Measurements from ENCODE around the gene CORO1C. TPM values are rescaled to one million over a fixed set of nuclear protein-coding genes. Genes with fewer than 3 reads are reported as not detected.
"Not testable (repeated sequence)": the region's sequence is repeated elsewhere in the genome, so short reads cannot be mapped to it uniquely, and the experiment has no call there.

CORO1C gene
- total RNA-seq, 4 donors from 2014 or later, result 68.1 to 153 (median 128) TPM

- peak; percentile 59 to 68 (median 68) for TF ChIP-seq POLR2AphosphoS5 (IDR thresholded peaks at IDR 0.05)
- TF ChIP-seq CTCF (IDR thresholded peaks at IDR 0.05), result no peak
- peak; percentile 51 for TF ChIP-seq POLR2A (IDR thresholded peaks at IDR 0.05)
- no peak for TF ChIP-seq EP300 (IDR thresholded peaks at IDR 0.05; ENCODE audit: low read depth)
- in situ Hi-C loops (cut with MboI; ENCODE audit: low pct_ligation_motif_present in 1 of 4, low pct_unique_long_range_greater_than_20kb in 1 of 4, low sequenced_read_pairs in 3 of 4), result no loop called here
- Histone ChIP-seq H3K27me3 (no peaks in the 10 kb centered on the region), H3K27ac (peak overlapping the region; percentile 98 to 99 (median 98)), H3K4me3 (no peak overlapping the region), H3K4me1 (peaks cover 2 to 41% (median 22%) of the 10 kb centered on the region in 4 donors), H3K36me3 (no peaks in the 10 kb centered on the region), H3K9me3 (no peaks in the 10 kb centered on the region)
- WGBS, 2 donors (ENCODE audit: low coverage in 1 of 2), result 7 to 44% methylated on average over 3 to 9 of the region's 9 CpGs
- peak; percentile 82 for DNase-seq
- intact Hi-C loops (cut with DNase I; ENCODE audit: low total_unique reads), result loop anchor here (5.0 kb wide), 1 partner anchor 123 kb away; the partner anchor contains the start of gene SSH1
These were observed 3.0 kb upstream of the CORO1C start for GRCh38 chr12:108734200-108734906.

GRCh38 chr12:108733230-108733531, 1.9 kb upstream of the CORO1C start:
- WGBS, 2 donors (ENCODE audit: low coverage in 1 of 2), result 80 to 93% methylated on average over 1 to 6 of the region's 6 CpGs
- Histone ChIP-seq H3K4me1 (peaks cover 2 to 53% (median 31%) of the 10 kb centered on the region in 4 donors), H3K27ac (peak overlapping the region; percentile 98 to 99 (median 98))
- DNase-seq; H3K36me3 ChIP-seq; H3K4me3 ChIP-seq; in situ Hi-C loops (cut with MboI; ENCODE audit: low pct_ligation_motif_present in 1 of 4, low pct_unique_long_range_greater_than_20kb in 1 of 4, low sequenced_read_pairs in 3 of 4); H3K27me3 ChIP-seq; H3K9me3 ChIP-seq: not testable (repeated sequence)
- intact Hi-C loops (cut with DNase I; ENCODE audit: low total_unique reads), result loop anchor here (5.0 kb wide), 1 partner anchor 124 kb away; the partner anchor contains the start of gene SSH1

DNA sequence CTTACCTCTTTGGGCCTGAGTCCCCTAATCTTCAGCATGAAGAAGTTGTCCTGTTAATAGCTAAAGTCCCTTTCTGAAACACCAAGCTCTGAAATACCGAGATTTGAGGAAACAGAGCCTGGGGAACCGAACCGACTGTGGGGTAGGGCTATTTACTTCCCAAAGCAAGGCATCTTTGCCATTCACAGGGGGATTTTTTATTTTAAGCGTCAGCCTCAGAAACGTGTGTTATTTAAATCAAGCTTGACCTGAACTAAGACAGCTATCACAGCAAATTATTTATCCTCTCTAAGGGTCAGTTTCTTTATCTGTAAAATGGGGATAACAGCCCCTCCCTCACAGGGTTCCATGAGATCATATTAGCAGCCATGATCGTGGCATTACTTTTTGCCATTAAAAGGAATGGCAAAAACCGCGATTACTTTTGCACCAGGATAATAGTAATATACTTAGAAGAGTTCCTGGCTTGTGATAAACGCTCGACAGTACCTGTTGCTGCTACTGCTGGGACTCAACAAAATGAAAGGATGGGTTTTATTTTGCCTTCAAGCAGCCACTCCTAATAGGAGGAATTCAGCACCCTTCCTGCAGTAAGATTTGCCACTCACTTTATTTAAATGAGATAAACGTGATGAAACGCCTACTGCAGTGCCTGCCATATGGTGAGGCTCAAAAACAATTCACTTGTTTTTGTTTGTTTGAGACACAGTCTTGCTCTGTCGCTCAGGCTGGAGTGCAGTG, 1.3 kb upstream of the CORO1C start:
- intact Hi-C loops (cut with DNase I; ENCODE audit: low total_unique reads), result loop anchor here (5.0 kb wide), 1 partner anchor 125 kb away; the partner anchor contains the start of gene SSH1
- WGBS, 2 donors (ENCODE audit: low coverage in 1 of 2), result 53 to 60% methylated on average over 10 to 13 of the region's 13 CpGs
- TF ChIP-seq POLR2A (IDR thresholded peaks at IDR 0.05) (no peak), POLR2AphosphoS5 (IDR thresholded peaks at IDR 0.05) (no peak), CTCF (IDR thresholded peaks at IDR 0.05) (no peak), EP300 (IDR thresholded peaks at IDR 0.05; ENCODE audit: low read depth) (no peak)
- H3K36me3 ChIP-seq, result no peaks in the 10 kb centered on the region
- H3K27me3 ChIP-seq, result no peaks in the 10 kb centered on the region
- peaks cover 5 to 58% (median 35%) of the 10 kb centered on the region in 4 donors for H3K4me1 ChIP-seq
- peak overlapping the region in 3 of 4 donors; percentile 71 to 87 (median 85) for H3K4me3 ChIP-seq
- DNase-seq, result no peak
- in situ Hi-C loops (cut with MboI; ENCODE audit: low pct_ligation_motif_present in 1 of 4, low pct_unique_long_range_greater_than_20kb in 1 of 4, low sequenced_read_pairs in 3 of 4), result no loop called here
- H3K9me3 ChIP-seq, result no peaks in the 10 kb centered on the region
- H3K27ac ChIP-seq, result peak overlapping the region; percentile 98 to 99 (median 98)

DNA sequence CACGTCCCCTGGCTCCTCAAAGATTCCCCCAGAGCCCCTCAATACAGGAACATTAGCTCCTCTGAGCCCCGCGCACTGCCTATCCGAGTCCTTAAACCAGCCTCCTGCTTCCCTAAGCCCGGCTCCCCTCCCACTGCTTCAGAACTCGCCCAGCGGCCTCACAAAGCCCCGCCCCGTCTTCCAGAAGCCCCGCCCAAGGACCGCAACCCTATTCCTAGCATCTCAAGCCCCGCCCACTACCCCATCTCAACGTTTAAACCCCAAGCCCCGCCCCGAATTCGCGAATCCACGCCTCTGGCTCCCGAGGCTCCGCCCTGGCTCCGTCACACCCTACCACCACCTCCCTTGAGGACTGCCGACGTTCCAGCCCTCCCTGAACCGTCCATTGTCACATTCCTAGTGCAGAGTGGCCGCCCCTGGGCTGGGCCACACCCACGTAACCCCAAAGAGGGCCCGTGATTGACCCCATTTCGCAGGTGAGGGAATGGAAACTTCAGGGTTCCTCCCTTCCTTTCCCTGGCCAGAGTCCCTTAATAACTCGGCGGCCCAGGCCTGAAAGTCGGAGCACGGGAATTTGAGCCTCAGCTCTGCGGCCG, 646 bp upstream of the CORO1C start:
- 0 to 2% methylated on average over 10 to 33 of the region's 34 CpGs for WGBS, 2 donors (ENCODE audit: low coverage in 1 of 2)
- no peak for TF ChIP-seq EP300 (IDR thresholded peaks at IDR 0.05; ENCODE audit: low read depth)
- TF ChIP-seq POLR2AphosphoS5 (IDR thresholded peaks at IDR 0.05), result peak; percentile 69 to 90 (median 79)
- peak; percentile 84 for TF ChIP-seq POLR2A (IDR thresholded peaks at IDR 0.05)
- peak in 1 of 5 experiments; percentile 52 for TF ChIP-seq CTCF (IDR thresholded peaks at IDR 0.05)
- in situ Hi-C loops (cut with MboI; ENCODE audit: low pct_ligation_motif_present in 1 of 4, low pct_unique_long_range_greater_than_20kb in 1 of 4, low sequenced_read_pairs in 3 of 4) (no loop called here), intact Hi-C loops (cut with DNase I; ENCODE audit: low total_unique reads) (loop anchor here (1.0 to 5.0 kb wide), 3 partner anchors 67 to 125 kb away; partner anchors contain the start of gene SSH1)
- peaks cover 7 to 65% (median 41%) of the 10 kb centered on the region in 4 donors for H3K4me1 ChIP-seq
- no peaks in the 10 kb centered on the region for H3K36me3 ChIP-seq
- peak overlapping the region; percentile 49 to 87 (median 78) for H3K4me3 ChIP-seq
- DNase-seq, result peak; percentile 100
- peak overlapping the region; percentile 98 to 99 (median 98) for H3K27ac ChIP-seq
- no peaks in the 10 kb centered on the region for H3K27me3 ChIP-seq
- no peaks in the 10 kb centered on the region for H3K9me3 ChIP-seq

Data from transverse colon (tissue), 4 donors.